ENCODE measurements around the gene TRMT13. TPM values are rescaled to one million over a fixed set of nuclear protein-coding genes. Genes with fewer than 3 reads are reported as not detected.
A peak's percentile ranks its signal among the peaks of the same experiment; 100 is the strongest.

The TRMT13 gene, protein sequence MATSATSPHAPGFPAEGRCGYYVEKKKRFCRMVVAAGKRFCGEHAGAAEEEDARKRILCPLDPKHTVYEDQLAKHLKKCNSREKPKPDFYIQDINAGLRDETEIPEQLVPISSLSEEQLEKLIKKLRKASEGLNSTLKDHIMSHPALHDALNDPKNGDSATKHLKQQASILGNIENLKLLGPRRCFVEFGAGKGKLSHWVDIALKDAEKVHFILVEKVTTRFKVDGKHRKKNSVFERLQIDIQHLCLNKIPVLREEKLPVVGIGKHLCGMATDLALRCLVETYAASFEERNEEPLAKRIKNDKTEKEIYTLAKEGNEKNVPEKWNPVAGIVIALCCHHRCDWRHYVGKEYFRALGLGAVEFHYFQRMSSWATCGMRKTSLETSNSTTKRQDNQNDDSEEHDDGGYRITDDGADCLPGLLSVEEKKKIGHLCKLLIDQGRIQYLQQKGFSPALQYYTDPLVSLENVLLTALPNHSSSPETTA
- total RNA-seq = 16.2 TPM

DNA sequence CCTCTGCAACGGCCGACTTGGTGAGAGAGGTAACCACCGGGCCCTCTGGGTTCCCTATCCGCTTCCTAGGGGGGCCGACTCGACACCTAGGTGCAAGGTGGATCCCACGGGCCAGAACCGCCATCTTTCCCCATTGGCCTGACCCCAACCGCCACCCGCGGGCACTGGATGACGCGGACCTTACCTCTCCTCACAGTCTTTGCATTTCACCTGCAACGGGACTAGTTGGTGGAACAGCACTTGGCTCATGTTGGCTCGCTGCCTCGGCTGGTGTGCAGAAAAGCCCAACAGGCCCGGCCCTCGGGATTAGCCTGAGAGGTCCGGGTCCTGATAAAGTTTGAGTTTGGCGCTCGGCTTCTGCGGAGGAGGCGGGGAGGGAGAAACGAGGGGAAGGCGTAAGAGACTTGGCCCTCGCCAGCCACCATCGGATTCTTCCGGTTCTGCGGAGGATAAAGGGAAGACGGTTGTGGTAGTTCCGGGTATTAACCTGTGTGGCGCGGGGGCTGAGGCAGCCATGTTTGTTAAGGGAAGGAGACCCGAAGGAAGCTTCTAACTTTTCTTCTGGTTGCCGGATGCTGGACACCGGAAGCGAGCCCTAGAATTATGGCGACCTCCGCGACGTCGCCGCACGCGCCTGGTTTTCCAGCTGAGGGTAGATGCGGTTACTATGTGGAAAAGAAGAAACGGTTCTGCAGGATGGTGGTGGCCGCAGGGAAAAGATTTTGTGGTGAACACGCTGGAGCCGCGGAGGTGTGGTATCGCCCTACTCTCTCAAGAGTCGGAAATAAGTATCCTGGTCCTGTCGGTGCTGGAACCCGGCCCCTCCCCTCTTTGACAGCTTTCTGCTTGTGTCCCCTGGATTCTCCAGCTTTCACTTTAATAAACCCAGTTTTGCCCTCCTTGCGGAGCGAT lies at the start of gene TRMT13, which contains the start of gene SASS6:
TRMT13 (plus strand) TSS at position 598 of the 912 bp plus-strand sequence; CDS start at position 604, 6 bp downstream.
SASS6 (minus strand) TSS at position 365 of the 912 bp plus-strand sequence; CDS start at position 249, 116 bp downstream.
- Histone ChIP-seq H3K4me3 (ENCODE audit: low read length in 3 of 3) (peak within 1 kb of the TSS; percentile 96 to 99 (median 97)), H3K4me1 (ENCODE audit: control insufficient read depth in 3 of 3, insufficient read depth in 3 of 3, low read length in 3 of 3) (peaks cover 12 to 26% (median 17%) of the 10 kb centered on the region in 3 donors), H3K9me3 (ENCODE audit: control insufficient read depth in 3 of 3, low read length in 3 of 3) (no peaks in the 10 kb centered on the region), H3K9ac (ENCODE audit: low read depth in 1 of 3, low read length in 3 of 3) (peak within 1 kb of the TSS; percentile 85 to 89 (median 85)), H3K36me3 (ENCODE audit: control insufficient read depth in 3 of 3, insufficient read depth in 3 of 3, low read length in 3 of 3) (peaks cover 5 to 11% (median 8%) of the 10 kb centered on the region in 3 donors), H3K27ac (ENCODE audit: low read depth, low read length) (peak within 1 kb of the TSS; percentile 67), H3K27me3 (ENCODE audit: control insufficient read depth in 3 of 3, insufficient read depth in 3 of 3, low read length in 3 of 3) (no peaks in the 10 kb centered on the region)

DNA sequence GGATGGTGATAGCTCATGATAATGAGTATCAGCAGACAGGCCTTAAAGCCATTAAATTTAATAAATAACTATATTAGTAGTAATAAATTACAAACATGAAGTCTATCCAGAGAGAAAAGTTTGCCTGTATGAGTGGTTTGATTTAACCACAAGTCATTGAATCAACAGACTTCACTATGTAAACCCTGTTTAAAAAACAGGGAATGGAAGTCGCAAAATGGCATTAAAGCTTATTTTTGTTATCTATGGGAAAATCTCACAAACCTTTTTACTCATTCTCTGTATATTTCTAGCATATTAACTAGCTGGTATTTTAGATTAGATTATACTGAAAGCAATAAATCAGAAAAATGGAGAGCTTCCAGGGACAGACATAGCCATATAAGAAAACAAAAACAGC lies 45.6 kb upstream of the TRMT13 start:
- H3K4me1 ChIP-seq (ENCODE audit: control insufficient read depth in 3 of 3, insufficient read depth in 3 of 3, low read length in 3 of 3) = no peaks in the 10 kb centered on the region
- no peaks in the 10 kb centered on the region for H3K9me3 ChIP-seq (ENCODE audit: control insufficient read depth in 3 of 3, low read length in 3 of 3)

DNA sequence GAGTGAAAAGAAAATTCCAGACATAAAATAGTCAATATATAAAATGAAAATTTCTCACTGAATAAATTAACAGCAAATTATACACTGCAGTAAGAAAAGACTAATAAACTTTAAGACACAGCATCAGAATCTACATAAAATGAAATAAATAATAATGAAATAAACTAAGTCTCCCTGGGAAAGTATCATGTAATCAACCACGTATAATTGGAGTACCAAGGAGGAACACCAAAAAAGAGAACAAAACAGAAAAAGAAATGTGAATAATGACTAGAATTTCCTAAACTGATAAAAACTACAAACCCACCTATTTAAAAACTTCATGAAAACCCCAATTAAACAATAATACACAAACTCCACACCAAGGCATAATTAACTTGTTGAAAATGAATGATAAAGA lies 43.9 kb upstream of the TRMT13 start:
- no peaks in the 10 kb centered on the region for H3K9me3 ChIP-seq (ENCODE audit: control insufficient read depth in 3 of 3, low read length in 3 of 3)
- H3K4me1 ChIP-seq (ENCODE audit: control insufficient read depth in 3 of 3, insufficient read depth in 3 of 3, low read length in 3 of 3) = no peaks in the 10 kb centered on the region
- H3K9ac ChIP-seq (ENCODE audit: low read depth in 1 of 3, low read length in 3 of 3) = no peak overlapping the region
- no peak overlapping the region for H3K27ac ChIP-seq (ENCODE audit: low read depth, low read length)
- peaks cover 0 to 3% (median 2%) of the 10 kb centered on the region in 3 donors for H3K36me3 ChIP-seq (ENCODE audit: control insufficient read depth in 3 of 3, insufficient read depth in 3 of 3, low read length in 3 of 3)
- no peak overlapping the region for H3K4me3 ChIP-seq (ENCODE audit: low read length in 3 of 3)
- H3K27me3 ChIP-seq (ENCODE audit: control insufficient read depth in 3 of 3, insufficient read depth in 3 of 3, low read length in 3 of 3) = no peaks in the 10 kb centered on the region

More for the DNA sequence above, 45.6 kb upstream of the TRMT13 start:
- no peak overlapping the region for H3K4me3 ChIP-seq (ENCODE audit: low read length in 3 of 3)
- H3K27me3 ChIP-seq (ENCODE audit: control insufficient read depth in 3 of 3, insufficient read depth in 3 of 3, low read length in 3 of 3) = no peaks in the 10 kb centered on the region
- H3K36me3 ChIP-seq (ENCODE audit: control insufficient read depth in 3 of 3, insufficient read depth in 3 of 3, low read length in 3 of 3) = peaks cover 0 to 5% (median 4%) of the 10 kb centered on the region in 3 donors
- no peak overlapping the region for H3K9ac ChIP-seq (ENCODE audit: low read depth in 1 of 3, low read length in 3 of 3)
- H3K27ac ChIP-seq (ENCODE audit: low read depth, low read length) = no peak overlapping the region

DNA sequence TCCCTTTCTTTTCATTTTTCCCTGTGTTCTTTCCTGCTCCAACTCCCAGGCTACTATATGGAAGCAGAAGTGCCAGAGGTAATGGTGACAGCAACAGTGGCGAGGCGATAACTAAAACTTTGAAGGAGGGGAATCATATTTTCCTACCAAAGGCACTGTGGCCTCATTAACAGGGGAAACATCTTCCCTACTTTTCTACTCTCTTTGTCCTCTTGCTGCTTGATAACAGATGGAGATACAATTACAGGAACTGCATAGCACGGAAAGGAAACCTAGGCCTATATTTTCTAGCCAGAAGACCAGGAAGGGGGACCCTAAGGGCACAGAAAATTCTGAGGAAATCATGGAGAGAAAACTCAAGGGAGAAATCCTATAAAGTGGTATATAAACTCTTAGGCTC lies 42.5 kb upstream of the TRMT13 start:
- Histone ChIP-seq H3K27ac (ENCODE audit: low read depth, low read length) (no peak overlapping the region), H3K9me3 (ENCODE audit: control insufficient read depth in 3 of 3, low read length in 3 of 3) (no peaks in the 10 kb centered on the region), H3K27me3 (ENCODE audit: control insufficient read depth in 3 of 3, insufficient read depth in 3 of 3, low read length in 3 of 3) (no peaks in the 10 kb centered on the region), H3K36me3 (ENCODE audit: control insufficient read depth in 3 of 3, insufficient read depth in 3 of 3, low read length in 3 of 3) (peaks cover 0 to 3% (median 2%) of the 10 kb centered on the region in 3 donors), H3K9ac (ENCODE audit: low read depth in 1 of 3, low read length in 3 of 3) (no peak overlapping the region), H3K4me1 (ENCODE audit: control insufficient read depth in 3 of 3, insufficient read depth in 3 of 3, low read length in 3 of 3) (no peaks in the 10 kb centered on the region), H3K4me3 (ENCODE audit: low read length in 3 of 3) (no peak overlapping the region)

DNA sequence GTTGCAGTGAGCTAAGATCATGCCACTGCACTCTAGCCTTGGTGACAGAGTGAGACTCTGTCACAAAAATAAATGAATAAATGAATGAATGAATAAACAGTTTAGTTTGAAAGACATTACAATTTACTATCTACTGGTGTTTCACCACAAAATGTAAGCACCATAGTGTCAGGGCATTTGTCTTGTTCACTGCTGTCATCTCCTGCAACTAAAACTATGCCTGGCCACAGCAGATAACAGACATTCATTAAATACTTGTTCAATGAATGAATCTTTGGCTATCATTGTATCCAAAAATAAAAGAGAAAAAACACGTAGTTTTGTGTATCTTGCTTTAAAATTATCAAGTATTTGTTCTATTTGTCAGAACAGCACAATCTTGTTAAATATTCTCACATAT lies 32.8 kb upstream of the TRMT13 start:
- Histone ChIP-seq H3K27me3 (ENCODE audit: control insufficient read depth in 3 of 3, insufficient read depth in 3 of 3, low read length in 3 of 3) (no peaks in the 10 kb centered on the region), H3K27ac (ENCODE audit: low read depth, low read length) (no peak overlapping the region), H3K9ac (ENCODE audit: low read depth in 1 of 3, low read length in 3 of 3) (no peak overlapping the region), H3K36me3 (ENCODE audit: control insufficient read depth in 3 of 3, insufficient read depth in 3 of 3, low read length in 3 of 3) (peaks cover 4 to 30% (median 14%) of the 10 kb centered on the region in 3 donors), H3K4me3 (ENCODE audit: low read length in 3 of 3) (no peak overlapping the region), H3K9me3 (ENCODE audit: control insufficient read depth in 3 of 3, low read length in 3 of 3) (no peaks in the 10 kb centered on the region), H3K4me1 (ENCODE audit: control insufficient read depth in 3 of 3, insufficient read depth in 3 of 3, low read length in 3 of 3) (no peaks in the 10 kb centered on the region)

DNA sequence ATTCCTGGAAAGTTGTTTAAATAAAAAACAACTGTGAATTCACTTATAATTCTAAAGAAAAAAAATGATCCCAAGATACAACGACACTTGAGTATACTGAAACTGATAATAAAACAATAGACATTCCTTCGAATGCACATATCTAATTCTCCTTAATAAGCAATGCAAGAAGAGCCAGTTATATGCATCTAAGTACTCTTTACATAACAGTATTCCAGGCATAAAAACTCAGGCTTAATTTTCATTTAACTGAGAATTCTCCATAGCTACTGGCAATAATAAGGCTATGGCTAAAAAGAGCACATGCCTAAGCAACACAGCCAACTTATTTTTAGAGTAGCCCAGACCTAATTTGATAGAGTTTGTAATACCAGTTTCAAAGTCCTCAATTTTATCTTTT lies 31.4 kb upstream of the TRMT13 start:
- no peaks in the 10 kb centered on the region for H3K4me1 ChIP-seq (ENCODE audit: control insufficient read depth in 3 of 3, insufficient read depth in 3 of 3, low read length in 3 of 3)
- no peak overlapping the region for H3K27ac ChIP-seq (ENCODE audit: low read depth, low read length)
- H3K9ac ChIP-seq (ENCODE audit: low read depth in 1 of 3, low read length in 3 of 3) = no peak overlapping the region
- H3K36me3 ChIP-seq (ENCODE audit: control insufficient read depth in 3 of 3, insufficient read depth in 3 of 3, low read length in 3 of 3) = peaks cover 4 to 32% (median 19%) of the 10 kb centered on the region in 3 donors
- no peaks in the 10 kb centered on the region for H3K27me3 ChIP-seq (ENCODE audit: control insufficient read depth in 3 of 3, insufficient read depth in 3 of 3, low read length in 3 of 3)
- H3K4me3 ChIP-seq (ENCODE audit: low read length in 3 of 3) = no peak overlapping the region
- H3K9me3 ChIP-seq (ENCODE audit: control insufficient read depth in 3 of 3, low read length in 3 of 3) = no peaks in the 10 kb centered on the region

DNA sequence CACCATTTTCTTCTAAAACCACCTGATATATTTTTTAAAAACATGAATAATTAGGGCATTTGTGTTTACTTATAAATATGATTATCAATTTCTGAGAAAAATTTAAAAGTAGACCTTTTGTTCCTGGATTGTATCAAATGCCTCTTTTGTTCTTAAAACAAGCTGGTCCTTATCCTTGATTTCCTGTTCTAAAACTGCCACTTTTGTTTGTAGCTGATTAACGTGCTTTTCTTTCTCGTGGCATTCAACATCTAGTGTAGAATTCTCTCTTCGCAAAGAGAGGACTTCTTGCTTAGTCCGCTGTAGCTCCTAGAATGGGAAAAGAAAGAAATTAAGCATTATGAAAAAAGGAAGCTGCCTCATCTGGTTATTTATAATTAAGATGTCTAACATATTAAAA lies 25.3 kb upstream of the TRMT13 start:
- Histone ChIP-seq H3K27ac (ENCODE audit: low read depth, low read length) (no peak overlapping the region), H3K4me3 (ENCODE audit: low read length in 3 of 3) (no peak overlapping the region), H3K36me3 (ENCODE audit: control insufficient read depth in 3 of 3, insufficient read depth in 3 of 3, low read length in 3 of 3) (peaks cover 4 to 19% (median 18%) of the 10 kb centered on the region in 3 donors), H3K27me3 (ENCODE audit: control insufficient read depth in 3 of 3, insufficient read depth in 3 of 3, low read length in 3 of 3) (no peaks in the 10 kb centered on the region), H3K4me1 (ENCODE audit: control insufficient read depth in 3 of 3, insufficient read depth in 3 of 3, low read length in 3 of 3) (no peaks in the 10 kb centered on the region), H3K9me3 (ENCODE audit: control insufficient read depth in 3 of 3, low read length in 3 of 3) (no peaks in the 10 kb centered on the region), H3K9ac (ENCODE audit: low read depth in 1 of 3, low read length in 3 of 3) (no peak overlapping the region)

DNA sequence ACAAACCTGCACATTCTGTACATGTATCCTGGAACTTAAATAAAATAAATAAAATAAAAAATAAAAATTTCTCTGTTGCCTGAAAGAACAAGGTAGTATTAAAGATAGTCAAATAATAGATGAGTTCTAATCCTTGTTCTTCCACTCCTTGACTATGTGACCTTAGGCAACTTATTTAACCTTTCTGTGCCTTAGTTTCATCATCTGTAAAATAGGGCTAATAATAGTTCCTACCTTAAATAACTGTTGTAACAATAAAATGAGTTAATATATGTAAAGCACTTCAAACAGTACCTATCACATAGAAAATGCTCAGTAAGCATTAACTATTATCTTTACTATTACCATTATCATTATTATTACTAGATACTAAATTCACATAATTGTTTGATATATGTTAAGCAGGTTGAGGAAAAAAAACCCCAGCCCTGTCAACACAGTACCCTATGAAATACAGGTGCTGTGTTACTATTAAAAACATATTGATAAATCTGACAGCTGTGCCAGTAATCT lies 23.4 kb upstream of the TRMT13 start:
- no peak overlapping the region for H3K27ac ChIP-seq (ENCODE audit: low read depth, low read length)
- no peaks in the 10 kb centered on the region for H3K4me1 ChIP-seq (ENCODE audit: control insufficient read depth in 3 of 3, insufficient read depth in 3 of 3, low read length in 3 of 3)
- H3K27me3 ChIP-seq (ENCODE audit: control insufficient read depth in 3 of 3, insufficient read depth in 3 of 3, low read length in 3 of 3) = no peaks in the 10 kb centered on the region
- H3K9ac ChIP-seq (ENCODE audit: low read depth in 1 of 3, low read length in 3 of 3) = no peak overlapping the region
- H3K9me3 ChIP-seq (ENCODE audit: control insufficient read depth in 3 of 3, low read length in 3 of 3) = no peaks in the 10 kb centered on the region
- no peak overlapping the region for H3K4me3 ChIP-seq (ENCODE audit: low read length in 3 of 3)
- peaks cover 3 to 14% (median 4%) of the 10 kb centered on the region in 3 donors for H3K36me3 ChIP-seq (ENCODE audit: control insufficient read depth in 3 of 3, insufficient read depth in 3 of 3, low read length in 3 of 3)

DNA sequence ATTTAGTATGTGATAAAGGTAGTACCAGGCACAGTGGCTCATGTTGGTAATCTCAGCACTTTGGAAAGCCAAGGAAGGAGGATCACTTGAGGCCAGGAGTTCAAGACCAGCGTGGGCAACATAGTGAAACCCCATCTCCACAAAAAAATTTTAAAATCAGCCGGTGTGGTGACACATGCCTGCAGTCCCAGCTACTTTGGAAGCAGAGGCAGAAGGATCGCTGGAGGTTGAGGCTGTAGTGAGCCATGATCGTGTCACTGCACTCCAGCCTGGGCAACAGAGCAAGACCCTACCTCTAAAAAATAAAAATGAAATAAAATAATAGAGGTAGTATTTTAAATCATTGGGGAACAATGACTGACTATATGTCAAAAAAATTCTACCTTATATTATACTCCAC lies 17.4 kb upstream of the TRMT13 start:
- H3K9me3 ChIP-seq (ENCODE audit: control insufficient read depth in 3 of 3, low read length in 3 of 3) = no peaks in the 10 kb centered on the region
- no peaks in the 10 kb centered on the region for H3K27me3 ChIP-seq (ENCODE audit: control insufficient read depth in 3 of 3, insufficient read depth in 3 of 3, low read length in 3 of 3)
- H3K9ac ChIP-seq (ENCODE audit: low read depth in 1 of 3, low read length in 3 of 3) = no peak overlapping the region
- no peak overlapping the region for H3K4me3 ChIP-seq (ENCODE audit: low read length in 3 of 3)
- H3K4me1 ChIP-seq (ENCODE audit: control insufficient read depth in 3 of 3, insufficient read depth in 3 of 3, low read length in 3 of 3) = no peaks in the 10 kb centered on the region
- H3K27ac ChIP-seq (ENCODE audit: low read depth, low read length) = no peak overlapping the region
- peaks cover 4 to 12% (median 10%) of the 10 kb centered on the region in 3 donors for H3K36me3 ChIP-seq (ENCODE audit: control insufficient read depth in 3 of 3, insufficient read depth in 3 of 3, low read length in 3 of 3)
